Motor neuron (in vitro differentiated cells): ENCODE results near the gene DYNLRB1. TPM values are rescaled to one million over a fixed set of nuclear protein-coding genes. Genes with fewer than 3 reads are reported as not detected.
"Not testable (repeated sequence)": the region's sequence is repeated elsewhere in the genome, so short reads cannot be mapped to it uniquely, and the experiment has no call there.

ENCODE experiments used
- ATAC-seq, 8 experiments: fragments of 200-7000 bp; cut with Tn5 transposase; replicated peaks in 6 of 8; 2 replicates each; pipeline ENCODE4 v1.8.0; 2021; ENCODE audit warnings: mild to moderate bottlenecking in 8 of 8, moderate library complexity in 8 of 8
- H3K27ac ChIP-seq, 2 donors: fragments of 250-450 bp; sonication (Bioruptor Pico); 2 replicates each; pipeline ENCODE4 v1.9.0; 2021; ENCODE audit warnings: antibody characterized with exemption in 2 of 2, mild to moderate bottlenecking in 2 of 2, moderate library complexity in 1 of 2
- H3K4me1 ChIP-seq, 2 donors: fragments of 250-450 bp; sonication (Bioruptor Pico); replicated peaks in 1 of 2; 2 replicates each; pipeline ENCODE4 v1.6.1; 2021; ENCODE audit warnings: antibody characterized with exemption in 2 of 2, mild to moderate bottlenecking in 2 of 2, moderate library complexity in 1 of 2
- H3K4me3 ChIP-seq, 5 donors: fragments of 250-450 bp; sonication (Bioruptor Pico); 2 replicates each; pipeline ENCODE4 v1.9.0; 2021; ENCODE audit warnings: antibody characterized with exemption in 5 of 5, mild to moderate bottlenecking in 5 of 5, moderate library complexity in 4 of 5
- WGBS, 10 experiments: fragments of 450-650 bp; shearing (Covaris generic); methylation state at CpG; one replicate each; pipeline ENCODE4 v1.0.0; 2022; 5-methylcytosine and 5-hydroxymethylcytosine counted together
- in situ Hi-C, 9 experiments: fragments of 400-800 bp; cut with MboI; loops; one replicate each; pipeline ENCODE4 v1.15.0; 2021; ENCODE audit warnings: low sequenced_read_pairs in 9 of 9, low pct_unique_long_range_greater_than_20kb in 2 of 9; ENCODE audit not compliant: unreplicated experiment in 9 of 9
- total RNA-seq, 8 experiments: library from RNA; unstranded; fragments of 300-600 nt; gene quantifications; 2 replicates each; pipeline versions ENCODE4 v1.2.3 to v1.2.4, GENCODE V29; 2022

Gene DYNLRB1
- total RNA-seq, 8 experiments from 2014 or later: 118 to 317 (median 185) TPM

GRCh38 chr20:34515484-34516246 is 557 bp upstream of the DYNLRB1 start:
- H3K4me1 ChIP-seq: peaks cover 5 to 15% of the 10 kb centered on the region in 2 donors
- ATAC-seq: peak in 6 of 8 experiments; percentile 11 to 74 (median 68)
- WGBS, 10 experiments: 0 to 43% (median 14%) methylated on average over 4 to 24 of the region's 36 CpGs; no CpG with 5 or more reads in 3 of the 10 experiments
- H3K27ac ChIP-seq: peak overlapping the region; percentile 89 to 96
- in situ Hi-C loops: no loop called here
- peak overlapping the region; percentile 75 to 92 (median 87) for H3K4me3 ChIP-seq

DNA sequence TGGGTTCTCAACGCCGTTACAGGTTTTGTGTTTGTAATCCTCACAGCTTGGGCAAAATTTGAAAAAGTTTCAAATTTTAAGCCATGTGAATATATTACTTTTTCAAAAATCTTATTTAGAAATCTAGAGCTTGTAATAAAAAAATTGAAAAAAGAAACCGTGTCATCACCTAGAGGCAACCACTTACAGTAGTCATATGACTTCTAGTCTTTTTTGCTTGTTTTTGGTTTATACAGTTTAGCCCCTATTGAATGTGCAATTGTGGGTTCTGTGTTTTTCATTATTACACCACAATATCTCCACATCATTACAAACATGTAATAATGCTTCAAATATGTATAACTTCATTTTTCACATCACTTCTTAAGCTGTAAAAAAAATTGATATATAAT is 888 bp downstream of the DYNLRB1 start:
- Histone ChIP-seq H3K4me3 (peak overlapping the region; percentile 75 to 92 (median 87)), H3K27ac (peak overlapping the region in 1 of 2 donors; percentile 96), H3K4me1 (peaks cover 5 to 15% of the 10 kb centered on the region in 2 donors)
- no peak for ATAC-seq
- 0 to 33% (median 3%) methylated on average over 1 to 3 of the region's 3 CpGs; no CpG with 5 or more reads in 3 of the 10 experiments for WGBS, 10 experiments
- in situ Hi-C loops: no loop called here

DNA sequence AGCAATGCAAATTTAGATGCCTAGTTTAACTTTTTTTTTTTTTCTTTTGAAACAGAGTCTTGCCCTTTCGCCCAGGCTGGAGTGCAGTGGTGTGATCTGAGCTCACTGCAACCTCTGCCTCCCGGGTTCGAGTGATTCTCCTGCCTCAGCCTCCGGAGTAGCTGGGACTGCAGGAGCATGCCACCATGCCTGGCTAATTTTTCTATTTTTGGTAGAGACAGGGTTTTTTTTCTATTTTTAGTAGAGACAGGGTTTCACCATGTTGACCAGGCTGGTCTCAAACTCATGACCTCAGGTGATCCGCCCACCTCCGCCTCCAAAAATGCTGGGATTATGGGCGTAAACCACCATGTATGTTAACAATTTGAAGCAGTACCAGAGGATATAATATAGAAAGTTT is 2.6 kb downstream of the DYNLRB1 start:
- 0 to 100% (median 62%) methylated on average over 1 to 7 of the region's 7 CpGs; no CpG with 5 or more reads in 2 of the 10 experiments for WGBS, 10 experiments
- H3K27ac ChIP-seq, in situ Hi-C loops, H3K4me3 ChIP-seq, ATAC-seq: not testable (repeated sequence)
- H3K4me1 ChIP-seq: peaks cover 5 to 15% of the 10 kb centered on the region in 2 donors

GRCh38 chr20:34519841-34520240 is 3.6 kb downstream of the DYNLRB1 start:
- WGBS, 10 experiments: 51 to 100% (median 95%) methylated on average over 1 to 10 of the region's 10 CpGs; no CpG with 5 or more reads in 1 of the 10 experiments
- H3K4me1 ChIP-seq: not testable (repeated sequence)

GRCh38 chr20:34522969-34523871 is 7.0 kb downstream of the DYNLRB1 start:
- Histone ChIP-seq H3K4me1 (no peaks in the 10 kb centered on the region), H3K4me3 (no peak overlapping the region), H3K27ac (no peak overlapping the region)
- in situ Hi-C loops: no loop called here
- ATAC-seq: peak; percentile 1 to 61 (median 46)
- 26 to 100% (median 58%) methylated on average over 1 to 8 of the region's 17 CpGs for WGBS, 10 experiments

More at GRCh38 chr20:34519841-34520240, 3.6 kb downstream of the DYNLRB1 start:
- H3K27ac ChIP-seq, in situ Hi-C loops, ATAC-seq, H3K4me3 ChIP-seq: not testable (repeated sequence)

- no peak overlapping the region for H3K4me3 ChIP-seq
- ATAC-seq: no peak
Measured at GRCh38 chr20:34524426-34524825, 8.2 kb downstream of the DYNLRB1 start.

DNA sequence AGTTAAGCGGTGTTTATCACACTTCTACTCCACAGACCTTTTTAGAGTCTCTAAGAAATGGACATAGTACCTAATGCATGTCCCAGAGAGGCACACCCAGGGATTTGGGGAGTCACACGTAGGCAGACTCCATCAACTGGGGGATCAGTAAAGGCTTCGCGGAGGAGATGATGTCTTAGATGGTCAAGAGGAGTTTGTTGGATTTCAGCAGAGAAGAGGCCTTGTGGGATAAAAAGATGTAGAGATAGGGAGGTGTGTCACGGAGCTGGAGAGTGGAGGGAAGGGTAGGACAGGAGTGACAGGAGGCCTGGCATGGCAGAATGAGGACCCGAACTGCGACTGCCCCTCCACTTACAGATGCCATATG is 9.1 kb downstream of the DYNLRB1 start:
- no peak overlapping the region for H3K4me3 ChIP-seq
- in situ Hi-C loops: loop anchor here in 1 of 9 experiments (25.0 kb wide), 1 partner anchor 187 kb away; the partner anchor contains the start of gene TP53INP2
- peak in 1 of 8 experiments; percentile 2 for ATAC-seq
- no peak overlapping the region for H3K27ac ChIP-seq
- 35 to 100% (median 92%) methylated on average over 1 to 7 of the region's 7 CpGs; no CpG with 5 or more reads in 2 of the 10 experiments for WGBS, 10 experiments
- no peaks in the 10 kb centered on the region for H3K4me1 ChIP-seq

More at GRCh38 chr20:34524426-34524825, 8.2 kb downstream of the DYNLRB1 start:
- H3K27ac ChIP-seq: no peak overlapping the region
- in situ Hi-C loops: no loop called here
- 60 to 100% (median 95%) methylated on average over 1 to 10 of the region's 11 CpGs; no CpG with 5 or more reads in 2 of the 10 experiments for WGBS, 10 experiments
- H3K4me1 ChIP-seq: no peaks in the 10 kb centered on the region

GRCh38 chr20:34525709-34526416 is 9.6 kb downstream of the DYNLRB1 start:
- Histone ChIP-seq H3K4me3 (no peak overlapping the region), H3K4me1 (no peaks in the 10 kb centered on the region), H3K27ac (no peak overlapping the region)
- WGBS, 10 experiments: 0 to 100% (median 78%) methylated on average over 1 to 8 of the region's 14 CpGs; no CpG with 5 or more reads in 1 of the 10 experiments
- in situ Hi-C loops: loop anchor here in 1 of 9 experiments (25.0 kb wide), 1 partner anchor 186 kb away; the partner anchor contains the start of gene TP53INP2
- peak in 7 of 8 experiments; percentile 28 to 91 (median 77) for ATAC-seq

DNA sequence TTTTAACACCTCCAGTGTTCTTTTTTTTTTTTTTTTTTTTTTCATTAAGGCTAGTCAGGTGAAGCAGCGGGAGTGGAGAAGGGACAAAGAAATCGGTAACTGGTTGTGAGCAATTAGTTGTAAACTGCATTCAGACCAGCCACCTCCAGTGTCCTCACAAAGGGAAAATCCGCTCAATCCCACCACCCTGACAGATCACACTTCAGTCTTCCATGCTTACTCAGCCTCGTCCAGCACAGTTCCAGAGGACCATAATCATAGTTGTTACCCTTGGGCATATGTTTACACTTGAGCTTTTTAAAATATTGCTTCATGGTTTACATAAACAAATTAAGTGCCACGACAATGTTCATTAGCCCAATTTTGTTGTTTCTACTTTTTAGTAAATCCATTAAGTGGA is 10.2 kb downstream of the DYNLRB1 start:
- 52 to 100% (median 88%) methylated on average over 2 to 4 of the region's 5 CpGs; no CpG with 5 or more reads in 1 of the 10 experiments for WGBS, 10 experiments

GRCh38 chr20:34527016-34527415 is 10.8 kb downstream of the DYNLRB1 start:
- in situ Hi-C loops: loop anchor here in 1 of 9 experiments (25.0 kb wide), 1 partner anchor 185 kb away; the partner anchor contains the start of gene TP53INP2
- 80 to 97% (median 93%) methylated on average over 1 to 10 of the region's 10 CpGs; no CpG with 5 or more reads in 1 of the 10 experiments for WGBS, 10 experiments
- no peak for ATAC-seq
- Histone ChIP-seq H3K27ac (no peak overlapping the region), H3K4me1 (no peaks in the 10 kb centered on the region), H3K4me3 (no peak overlapping the region)

More for the DNA sequence above, 10.2 kb downstream of the DYNLRB1 start:
- no peak for ATAC-seq
- no peak overlapping the region for H3K4me3 ChIP-seq
- H3K4me1 ChIP-seq: no peaks in the 10 kb centered on the region
- in situ Hi-C loops: loop anchor here in 1 of 9 experiments (25.0 kb wide), 1 partner anchor 186 kb away; the partner anchor contains the start of gene TP53INP2
- no peak overlapping the region for H3K27ac ChIP-seq

DNA sequence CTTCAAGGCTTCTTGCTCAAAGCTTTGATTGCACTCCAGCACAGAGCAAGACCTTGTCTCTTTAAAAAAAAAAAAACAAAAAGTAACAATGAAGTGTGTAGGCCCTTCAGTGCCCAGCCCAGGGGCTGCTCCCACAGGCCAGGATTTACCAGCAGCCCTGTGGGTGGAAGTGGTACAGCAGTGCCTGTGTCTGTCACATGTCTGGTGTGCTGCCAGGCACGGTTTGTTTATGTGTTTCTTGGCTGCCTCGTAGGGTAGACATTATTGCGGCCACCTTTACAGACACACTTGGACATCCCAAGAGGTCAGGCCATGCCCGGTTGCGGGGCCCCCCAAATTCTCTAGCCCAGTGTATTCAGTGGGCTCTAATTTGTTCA is 12.7 kb downstream of the DYNLRB1 start:
- in situ Hi-C loops: loop anchor here in 1 of 9 experiments (25.0 kb wide), 1 partner anchor 183 kb away; the partner anchor contains the start of gene TP53INP2
- H3K4me3 ChIP-seq: no peak overlapping the region
- no peak overlapping the region for H3K27ac ChIP-seq
- WGBS, 10 experiments: 69 to 100% (median 93%) methylated on average over 2 to 3 of the region's 5 CpGs; no CpG with 5 or more reads in 5 of the 10 experiments
- ATAC-seq: peak in 1 of 8 experiments; percentile 39
- no peaks in the 10 kb centered on the region for H3K4me1 ChIP-seq

GRCh38 chr20:34529742-34530141 is 13.5 kb downstream of the DYNLRB1 start:
- WGBS, 10 experiments: 20 to 100% (median 80%) methylated on average over 1 to 3 of the region's 3 CpGs; no CpG with 5 or more reads in 5 of the 10 experiments
- in situ Hi-C loops: loop anchor here in 1 of 9 experiments (25.0 kb wide), 1 partner anchor 183 kb away; the partner anchor contains the start of gene TP53INP2
- no peak overlapping the region for H3K27ac ChIP-seq
- no peak overlapping the region for H3K4me3 ChIP-seq
- H3K4me1 ChIP-seq: no peaks in the 10 kb centered on the region
- no peak for ATAC-seq
